Stimulated activated CD4-positive, alpha-beta T cell treated with anti-CD3 and anti-CD28 coated beads, TNF-alpha, amount 100 ng/mL, for 48 hours (primary cell): Measurements from ENCODE around the gene APPBP2.

ENCODE experiments used
- DNase-seq, 3 donors: peaks; one replicate each; pipeline ENCODE4 v3.0.0-alpha.2; 2020; ENCODE audit warnings: low read depth in 3 of 3

APPBP2 gene

DNA sequence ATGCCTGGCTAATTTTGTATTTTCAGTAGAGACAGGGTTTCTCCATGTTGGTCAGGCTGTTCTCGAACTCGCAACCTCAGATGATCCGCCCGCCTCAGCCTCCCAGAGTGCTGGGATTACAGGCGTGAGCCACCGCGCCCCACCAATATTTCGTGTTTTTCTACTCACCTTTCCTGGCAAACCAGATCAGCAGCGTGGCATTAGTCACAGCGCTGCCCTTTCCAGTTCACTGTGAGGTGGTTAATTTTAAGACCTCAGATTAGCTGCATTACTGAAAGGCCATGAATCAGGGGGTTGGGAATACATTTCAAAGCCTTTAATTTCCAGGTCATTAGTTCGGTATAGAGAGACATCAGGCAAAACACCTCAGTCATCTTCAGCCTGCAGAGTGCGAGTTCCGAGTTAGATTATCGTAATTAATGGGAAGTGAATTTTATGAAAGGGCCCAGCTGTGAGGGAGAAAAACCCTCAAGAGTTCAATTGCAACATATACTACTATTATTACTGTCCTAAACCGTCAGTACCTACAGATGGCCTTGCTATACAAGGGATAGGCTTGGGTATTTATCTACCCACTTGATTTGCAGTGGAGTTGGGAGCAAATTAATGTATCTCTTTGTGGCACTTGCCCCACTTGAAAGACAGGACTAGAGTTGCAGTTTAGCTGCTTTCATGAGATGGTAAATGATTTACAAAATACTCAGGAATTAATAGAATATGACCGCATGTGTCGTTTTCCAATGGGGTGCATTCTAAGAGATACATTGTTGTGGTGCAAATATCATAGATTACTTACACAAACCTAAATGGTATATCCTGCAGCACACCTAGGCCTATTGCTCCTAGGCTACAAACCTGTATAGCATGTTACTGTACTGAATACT lies 132.0 kb downstream of the APPBP2 start:
- no peak for DNase-seq
